ENCODE measurements around the gene GSTP1. TPM values are rescaled to one million over a fixed set of nuclear protein-coding genes. Genes with fewer than 3 reads are reported as not detected.

GSTP1 gene
- total and polyA plus RNA-seq, 9 of the 15 experiments (the other 6 are each of a cell fraction or from before 2014, with no cell fraction given), result 592 to 2,150 (median 1,204) TPM

- TF ChIP-seq ZBTB40 (IDR thresholded peaks at IDR 0.05), result peak; percentile 65
- TF ChIP-seq ZBTB40 (CRISPR knock-in tag; IDR thresholded peaks at IDR 0.05), result no peak
- peak; percentile 17 for TF ChIP-seq HNRNPLL (IDR thresholded peaks at IDR 0.05; ENCODE audit: low read depth, low read length, poor library complexity, severe bottlenecking)
- TF ChIP-seq MGA (IDR thresholded peaks at IDR 0.05), result no peak
- peak; percentile 20 for TF ChIP-seq TAF1 (IDR thresholded peaks at IDR 0.05; ENCODE audit: control insufficient read depth, extremely low read depth, insufficient read depth, low read length, severe bottlenecking)
- no peak for TF ChIP-seq SPI1 (IDR thresholded peaks at IDR 0.05; ENCODE audit: borderline replicate concordance, low read depth, low read length)
Measured at GRCh38 chr11:67630228-67630942, 46.8 kb downstream of the GSTP1 start (continued).
